ENCODE results near the gene CFAP69. TPM values are rescaled to one million over a fixed set of nuclear protein-coding genes. Genes with fewer than 3 reads are reported as not detected.
"Not testable (repeated sequence)": the region's sequence is repeated elsewhere in the genome, so short reads cannot be mapped to it uniquely, and the experiment has no call there.

CFAP69 gene
- total and polyA plus RNA-seq, 5 donors from 2014 or later, result not detected

- no peak for ATAC-seq (ENCODE audit: low read depth in 2 of 2)
- Histone ChIP-seq H3K36me3 (ENCODE audit: control insufficient read depth, insufficient read depth, low read length) (no peaks in the 10 kb centered on the region), H3K27ac (ENCODE audit: insufficient read depth, low read length, poor library complexity, severe bottlenecking) (no peak overlapping the region), H3K4me1 (ENCODE audit: control insufficient read depth, insufficient read depth, low read length, poor library complexity, severe bottlenecking) (no peaks in the 10 kb centered on the region), H3K9me3 (ENCODE audit: control insufficient read depth in 2 of 2, low read length in 2 of 2) (no peaks in the 10 kb centered on the region), H3K27me3 (ENCODE audit: control insufficient read depth, insufficient read depth, low read length) (no peaks in the 10 kb centered on the region), H3K4me3 (ENCODE audit: low read depth, low read length) (no peak overlapping the region)
- no peaks in the 10 kb centered on the region for H3K36me3 Mint-ChIP-seq
- peaks cover 4% of the 10 kb centered on the region for H3K27me3 Mint-ChIP-seq
- no peak for DNase-seq
- H3K9me3 Mint-ChIP-seq, result peaks cover 0 to 2% (median 0%) of the 10 kb centered on the region in 7 donors
- no peak overlapping the region for H3K27ac Mint-ChIP-seq
- H3K4me3 Mint-ChIP-seq, result no peak overlapping the region
- H3K4me1 Mint-ChIP-seq, result peaks cover 0 to 4% (median 0%) of the 10 kb centered on the region in 4 donors
These were observed 89.3 kb downstream of the CFAP69 start for GRCh38 chr7:90334193-90334843.

GRCh38 chr7:90334926-90335325 is 90.0 kb downstream of the CFAP69 start:
- H3K4me3 ChIP-seq (ENCODE audit: low read depth, low read length); H3K4me1 ChIP-seq (ENCODE audit: control insufficient read depth, insufficient read depth, low read length, poor library complexity, severe bottlenecking); H3K27me3 Mint-ChIP-seq; H3K4me1 Mint-ChIP-seq; H3K9me3 Mint-ChIP-seq; ATAC-seq (ENCODE audit: low read depth in 2 of 2); H3K27ac ChIP-seq (ENCODE audit: insufficient read depth, low read length, poor library complexity, severe bottlenecking); DNase-seq; H3K36me3 ChIP-seq (ENCODE audit: control insufficient read depth, insufficient read depth, low read length); H3K27me3 ChIP-seq (ENCODE audit: control insufficient read depth, insufficient read depth, low read length); H3K4me3 Mint-ChIP-seq; H3K9me3 ChIP-seq (ENCODE audit: control insufficient read depth in 2 of 2, low read length in 2 of 2); H3K36me3 Mint-ChIP-seq; H3K27ac Mint-ChIP-seq: not testable (repeated sequence)

- Mint-ChIP-seq H3K4me3 (no peak overlapping the region), H3K9me3 (no peaks in the 10 kb centered on the region), H3K36me3 (no peaks in the 10 kb centered on the region), H3K4me1 (peaks cover 0 to 4% (median 0%) of the 10 kb centered on the region in 4 donors), H3K27ac (no peak overlapping the region), H3K27me3 (peaks cover 4% of the 10 kb centered on the region)
- ATAC-seq (ENCODE audit: low read depth in 2 of 2) (no peak), DNase-seq (no peak)
- Histone ChIP-seq H3K9me3 (ENCODE audit: control insufficient read depth in 2 of 2, low read length in 2 of 2) (no peaks in the 10 kb centered on the region), H3K27me3 (ENCODE audit: control insufficient read depth, insufficient read depth, low read length) (no peaks in the 10 kb centered on the region), H3K4me1 (ENCODE audit: control insufficient read depth, insufficient read depth, low read length, poor library complexity, severe bottlenecking) (no peaks in the 10 kb centered on the region), H3K27ac (ENCODE audit: insufficient read depth, low read length, poor library complexity, severe bottlenecking) (no peak overlapping the region), H3K36me3 (ENCODE audit: control insufficient read depth, insufficient read depth, low read length) (no peaks in the 10 kb centered on the region), H3K4me3 (ENCODE audit: low read depth, low read length) (no peak overlapping the region)
These were observed 92.1 kb downstream of the CFAP69 start for GRCh38 chr7:90337106-90337505.

- peaks cover 3% of the 10 kb centered on the region for H3K36me3 ChIP-seq (ENCODE audit: control insufficient read depth, insufficient read depth, low read length)
- Mint-ChIP-seq H3K9me3 (peaks cover 0 to 2% (median 0%) of the 10 kb centered on the region in 7 donors), H3K36me3 (peaks cover 17% of the 10 kb centered on the region), H3K27me3 (peaks cover 11% of the 10 kb centered on the region), H3K4me1 (peaks cover 24 to 51% (median 36%) of the 10 kb centered on the region in 4 donors), H3K4me3 (peak overlapping the region; percentile 95 to 99 (median 98)), H3K27ac (peak overlapping the region in 2 of 3 donors; percentile 99 to 100)
- no peaks in the 10 kb centered on the region for H3K9me3 ChIP-seq (ENCODE audit: control insufficient read depth in 2 of 2, low read length in 2 of 2)
- no peak for DNase-seq
- peaks cover 32% of the 10 kb centered on the region for H3K4me1 ChIP-seq (ENCODE audit: control insufficient read depth, insufficient read depth, low read length, poor library complexity, severe bottlenecking)
- H3K27me3 ChIP-seq (ENCODE audit: control insufficient read depth, insufficient read depth, low read length), result no peaks in the 10 kb centered on the region
- no peak for ATAC-seq (ENCODE audit: low read depth in 2 of 2)
- H3K4me3 ChIP-seq (ENCODE audit: low read depth, low read length), result no peak overlapping the region
- H3K27ac ChIP-seq (ENCODE audit: insufficient read depth, low read length, poor library complexity, severe bottlenecking), result no peak overlapping the region
These were observed 100.0 kb downstream of the CFAP69 start for GRCh38 chr7:90345016-90345415.

GRCh38 chr7:90345595-90346335 is 100.8 kb downstream of the CFAP69 start:
- H3K36me3 Mint-ChIP-seq, result peaks cover 22% of the 10 kb centered on the region
- peaks cover 31 to 59% (median 40%) of the 10 kb centered on the region in 4 donors for H3K4me1 Mint-ChIP-seq
- no peaks in the 10 kb centered on the region for H3K9me3 ChIP-seq (ENCODE audit: control insufficient read depth in 2 of 2, low read length in 2 of 2)
- H3K4me3 Mint-ChIP-seq, result peak overlapping the region; percentile 95 to 99 (median 98)
- H3K27ac Mint-ChIP-seq, result peak overlapping the region; percentile 97 to 100 (median 99)
- peak overlapping the region; percentile 99 for H3K4me3 ChIP-seq (ENCODE audit: low read depth, low read length)
- no peak for ATAC-seq (ENCODE audit: low read depth in 2 of 2)
- H3K27ac ChIP-seq (ENCODE audit: insufficient read depth, low read length, poor library complexity, severe bottlenecking), result peak overlapping the region; percentile 93
- H3K36me3 ChIP-seq (ENCODE audit: control insufficient read depth, insufficient read depth, low read length), result peaks cover 3% of the 10 kb centered on the region
- DNase-seq, result peak in 1 of 3 donors; percentile 49
- H3K9me3 Mint-ChIP-seq, result peaks cover 0 to 2% (median 0%) of the 10 kb centered on the region in 7 donors
- peaks cover 32% of the 10 kb centered on the region for H3K4me1 ChIP-seq (ENCODE audit: control insufficient read depth, insufficient read depth, low read length, poor library complexity, severe bottlenecking)
- peaks cover 11% of the 10 kb centered on the region for H3K27me3 Mint-ChIP-seq
- H3K27me3 ChIP-seq (ENCODE audit: control insufficient read depth, insufficient read depth, low read length), result no peaks in the 10 kb centered on the region

- DNase-seq (peak; percentile 89 to 98 (median 95)), ATAC-seq (ENCODE audit: low read depth in 2 of 2) (peak; percentile 94 to 98)
- Histone ChIP-seq H3K36me3 (ENCODE audit: control insufficient read depth, insufficient read depth, low read length) (peaks cover 3% of the 10 kb centered on the region), H3K4me3 (ENCODE audit: low read depth, low read length) (peak within 1 kb of the TSS; percentile 99), H3K9me3 (ENCODE audit: control insufficient read depth in 2 of 2, low read length in 2 of 2) (no peaks in the 10 kb centered on the region), H3K4me1 (ENCODE audit: control insufficient read depth, insufficient read depth, low read length, poor library complexity, severe bottlenecking) (peaks cover 32% of the 10 kb centered on the region), H3K27ac (ENCODE audit: insufficient read depth, low read length, poor library complexity, severe bottlenecking) (peak within 1 kb of the TSS; percentile 93), H3K27me3 (ENCODE audit: control insufficient read depth, insufficient read depth, low read length) (no peaks in the 10 kb centered on the region)
- H3K27me3 Mint-ChIP-seq, result peaks cover 11% of the 10 kb centered on the region
- H3K36me3 Mint-ChIP-seq, result peaks cover 24% of the 10 kb centered on the region
- peak within 1 kb of the TSS; percentile 95 to 99 (median 98) for H3K4me3 Mint-ChIP-seq
- peaks cover 33 to 61% (median 42%) of the 10 kb centered on the region in 4 donors for H3K4me1 Mint-ChIP-seq
- H3K9me3 Mint-ChIP-seq, result peaks cover 0 to 2% (median 0%) of the 10 kb centered on the region in 7 donors
- peak within 1 kb of the TSS; percentile 97 to 100 (median 99) for H3K27ac Mint-ChIP-seq
These were observed 101.6 kb downstream of the CFAP69 start, which contains the start of gene GTPBP10 for GRCh38 chr7:90346336-90347125. GTPBP10 (plus strand) TSS chr7:90346716; CDS start chr7:90346742, 26 bp downstream.

GRCh38 chr7:90347759-90348158 is 102.8 kb downstream of the CFAP69 start:
- ATAC-seq (ENCODE audit: low read depth in 2 of 2) (no peak), DNase-seq (no peak)
- Histone ChIP-seq H3K4me3 (ENCODE audit: low read depth, low read length) (peak overlapping the region; percentile 99), H3K36me3 (ENCODE audit: control insufficient read depth, insufficient read depth, low read length) (peaks cover 9% of the 10 kb centered on the region), H3K9me3 (ENCODE audit: control insufficient read depth in 2 of 2, low read length in 2 of 2) (no peaks in the 10 kb centered on the region), H3K4me1 (ENCODE audit: control insufficient read depth, insufficient read depth, low read length, poor library complexity, severe bottlenecking) (peaks cover 32% of the 10 kb centered on the region), H3K27ac (ENCODE audit: insufficient read depth, low read length, poor library complexity, severe bottlenecking) (no peak overlapping the region), H3K27me3 (ENCODE audit: control insufficient read depth, insufficient read depth, low read length) (no peaks in the 10 kb centered on the region)
- Mint-ChIP-seq H3K36me3 (peaks cover 34% of the 10 kb centered on the region), H3K9me3 (peaks cover 0 to 2% (median 0%) of the 10 kb centered on the region in 7 donors), H3K27me3 (peaks cover 11% of the 10 kb centered on the region), H3K27ac (peak overlapping the region; percentile 97 to 100 (median 99)), H3K4me3 (peak overlapping the region; percentile 95 to 99 (median 98)), H3K4me1 (peaks cover 36 to 71% (median 51%) of the 10 kb centered on the region in 4 donors)

All from CD4-positive, CD25-positive, alpha-beta regulatory T cell (primary cell).